Left lung (tissue), 10 donors: ENCODE measurements around the gene PIK3C2G. TPM values are rescaled to one million over a fixed set of nuclear protein-coding genes. Genes with fewer than 3 reads are reported as not detected.
A peak's percentile ranks its signal among the peaks of the same experiment; 100 is the strongest.

Experiments
- ATAC-seq: fragments of 200-7000 bp; cut with Tn5 transposase; one replicate; pipeline ENCODE4 v1.9.1; 2020; ENCODE audit warnings: moderate library complexity
- DNase-seq, 4 donors: peaks; one replicate each; pipeline ENCODE4 v3.0.0-alpha.2; 2013 to 2020
- H3K27ac ChIP-seq, 2 donors: fragments of 200-600 bp; sonication (generic) in 1 of 2; one replicate each; pipeline versions ENCODE4 v1.5.0 to v1.8.0; 2020 to 2021
- H3K27me3 ChIP-seq, 2 donors: fragments of 200-600 bp; sonication (generic) in 1 of 2; one replicate each; pipeline versions ENCODE4 v1.5.0 to v1.8.0; 2020 to 2021
- H3K36me3 ChIP-seq, 2 donors: fragments of 200-600 bp; sonication (generic) in 1 of 2; one replicate each; pipeline versions ENCODE4 v1.5.0 to v1.8.0; 2020 to 2021
- H3K4me1 ChIP-seq, 2 donors: fragments of 200-600 bp; one replicate each; pipeline ENCODE4 v1.8.0; 2021
- H3K4me3 ChIP-seq, 2 donors: fragments of 200-600 bp; sonication (generic) in 1 of 2; one replicate each; pipeline versions ENCODE4 v1.5.0 to v1.8.0; 2020 to 2021; ENCODE audit warnings: mild to moderate bottlenecking in 1 of 2
- H3K9me3 ChIP-seq, 2 donors: fragments of 200-600 bp; sonication (generic) in 1 of 2; one replicate each; pipeline versions ENCODE4 v1.5.0 to v1.8.0; 2020 to 2021
- CTCF ChIP-seq, 2 donors: fragments of 200-600 bp; sonication (generic) in 1 of 2; IDR thresholded peaks; one replicate each; pipeline versions ENCODE4 v1.5.0 to v1.8.0; 2021; ENCODE audit warnings: antibody characterized with exemption in 2 of 2
- intact Hi-C, 2 donors: fragments of 100-400 bp; cut with DNase I; formaldehyde crosslinking; loops; one replicate each; pipeline versions ENCODE4 v1.11.2 to v1.14.2; 2022
- polyA plus RNA-seq, 6 donors: library from polyadenylated mRNA; unstranded; fragments of 120-200 nt; gene quantifications; one replicate each; pipeline ENCODE4 v1.2.1, GENCODE V29; 2013; ENCODE audit not compliant: insufficient read length in 6 of 6
- total RNA-seq, 2 donors: library from RNA; stranded (reverse); fragmentation: NEBNext Ultra II Directional; extraction: Animal tissue kit (Norgen Biotek cat#: 25700); gene quantifications; one replicate each; pipeline ENCODE4 v1.2.1, GENCODE V29; 2021
- donor health status: DM: no; HTN: yes; CAD: no.
- donor health status: DM: no; HTN: no; CAD: no.

PIK3C2G gene
- total and polyA plus RNA-seq, 8 donors: 0.13 to 28.1 (median 17.9) TPM

- DNase-seq (peak in 1 of 4 donors; percentile 14), ATAC-seq (no peak)
- no peak overlapping the region for H3K27ac ChIP-seq
- no peaks in the 10 kb centered on the region for H3K36me3 ChIP-seq
- H3K27me3 ChIP-seq: no peaks in the 10 kb centered on the region
- H3K4me1 ChIP-seq: no peaks in the 10 kb centered on the region
- H3K4me3 ChIP-seq: no peak overlapping the region
- intact Hi-C loops: no loop called here
- H3K9me3 ChIP-seq: no peaks in the 10 kb centered on the region
- TF ChIP-seq CTCF (IDR thresholded peaks at IDR 0.05): no peak
These were observed 168.0 kb downstream of the PIK3C2G start for GRCh38 chr12:18429366-18429765.

GRCh38 chr12:18430425-18431048 lies 169.2 kb downstream of the PIK3C2G start:
- Histone ChIP-seq H3K27me3 (no peaks in the 10 kb centered on the region), H3K4me3 (no peak overlapping the region), H3K36me3 (no peaks in the 10 kb centered on the region), H3K27ac (no peak overlapping the region), H3K4me1 (no peaks in the 10 kb centered on the region), H3K9me3 (no peaks in the 10 kb centered on the region)
- TF ChIP-seq CTCF (IDR thresholded peaks at IDR 0.05): peak; percentile 64 to 72
- ATAC-seq: peak; percentile 94
- DNase-seq: peak in 2 of 4 donors; percentile 32 to 45
- intact Hi-C loops: no loop called here

- H3K27ac ChIP-seq: no peak overlapping the region
- ATAC-seq (no peak), DNase-seq (no peak)
- no peak overlapping the region for H3K4me3 ChIP-seq
- no peaks in the 10 kb centered on the region for H3K27me3 ChIP-seq
- no peak for TF ChIP-seq CTCF (IDR thresholded peaks at IDR 0.05)
- H3K9me3 ChIP-seq: no peaks in the 10 kb centered on the region
- intact Hi-C loops: no loop called here
- H3K4me1 ChIP-seq: no peaks in the 10 kb centered on the region
- H3K36me3 ChIP-seq: no peaks in the 10 kb centered on the region
These were observed 170.5 kb downstream of the PIK3C2G start for GRCh38 chr12:18431771-18432170.

- ATAC-seq (no peak), DNase-seq (no peak)
- no peaks in the 10 kb centered on the region for H3K36me3 ChIP-seq
- no peaks in the 10 kb centered on the region for H3K9me3 ChIP-seq
- H3K27ac ChIP-seq: no peak overlapping the region
- H3K4me3 ChIP-seq: no peak overlapping the region
- intact Hi-C loops: no loop called here
- H3K27me3 ChIP-seq: no peaks in the 10 kb centered on the region
- TF ChIP-seq CTCF (IDR thresholded peaks at IDR 0.05): no peak
- H3K4me1 ChIP-seq: no peaks in the 10 kb centered on the region
These were observed 170.9 kb downstream of the PIK3C2G start for GRCh38 chr12:18432206-18432605.

- TF ChIP-seq CTCF (IDR thresholded peaks at IDR 0.05): no peak
- ATAC-seq: no peak
- H3K27ac ChIP-seq: no peak overlapping the region
- no peaks in the 10 kb centered on the region for H3K27me3 ChIP-seq
- no peak overlapping the region for H3K4me3 ChIP-seq
- no peaks in the 10 kb centered on the region for H3K9me3 ChIP-seq
- intact Hi-C loops: no loop called here
- no peaks in the 10 kb centered on the region for H3K36me3 ChIP-seq
- no peaks in the 10 kb centered on the region for H3K4me1 ChIP-seq
- DNase-seq: no peak
These were observed 174.9 kb downstream of the PIK3C2G start for GRCh38 chr12:18436170-18436569.
